PC-9 (cell line): Measurements from ENCODE around the gene CD209. TPM values are rescaled to one million over a fixed set of nuclear protein-coding genes. Genes with fewer than 3 reads are reported as not detected.
A peak's percentile ranks its signal among the peaks of the same experiment; 100 is the strongest.

Source experiments
- Bru-seq: library from RNA; stranded (reverse); fragments of 400-500 nt; gene quantifications from one replicate; lab custom pipeline; 2021; lab: Mats Ljungman, UMichigan
- BruChase-seq, 2 experiments: library from RNA; stranded (reverse); fragments of 400-500 nt; gene quantifications; one replicate each; lab custom pipeline; 2021; lab: Mats Ljungman, UMichigan
- BruUV-seq: library from RNA; stranded (reverse); fragments of 400-500 nt; replicated peaks from 2 replicates; lab custom pipeline; 2021; lab: Mats Ljungman, UMichigan
- CTCF ChIA-PET: fragments of 300-600 bp; sonication (Branson Sonifier 250); formaldehyde crosslinking; loops from one replicate; lab custom pipeline; 2022; ENCODE audit warnings: antibody characterized with exemption; lab: Charles Lee
- POLR2A ChIA-PET: fragments of 300-600 bp; sonication (Branson Sonifier 250); formaldehyde crosslinking; loops from one replicate; lab custom pipeline; 2022; ENCODE audit warnings: antibody characterized with exemption; ENCODE audit not compliant: unreplicated experiment; lab: Charles Lee
- DNase-seq, 2 experiments: peaks; one replicate each; pipeline versions ENCODE4 v3.0.0 to v3.0.0-alpha.2; 2015 to 2022; ENCODE audit warnings: mixed read lengths in 1 of 2
- H2AFZ ChIP-seq: fragments of 200-600 bp; sonication (generic); 2 replicates; pipeline ENCODE4 v1.8.1; 2017; ENCODE audit warnings: antibody characterized with exemption
- H3F3A ChIP-seq: fragments of 200-600 bp; sonication (generic); 2 replicates; pipeline ENCODE4 v1.8.1; 2017; ENCODE audit warnings: antibody characterized with exemption, mild to moderate bottlenecking, low read depth; ENCODE audit not compliant: insufficient read depth
- H3K27ac ChIP-seq: fragments of 200-600 bp; sonication (generic); 2 replicates; pipeline ENCODE4 v1.6.1; 2016; ENCODE audit warnings: mixed run types
- H3K27me3 ChIP-seq: fragments of 200-600 bp; sonication (generic); 2 replicates; pipeline ENCODE4 v1.6.1; 2016; ENCODE audit warnings: low read depth, mixed run types; ENCODE audit not compliant: insufficient read depth
- H3K36me3 ChIP-seq: fragments of 200-600 bp; sonication (generic); 2 replicates; pipeline ENCODE4 v1.6.1; 2016; ENCODE audit warnings: low read depth, mixed run types
- H3K4me1 ChIP-seq: fragments of 200-600 bp; sonication (generic); replicated peaks from 2 replicates; pipeline ENCODE4 v1.6.1; 2016; ENCODE audit warnings: mixed run types; ENCODE audit not compliant: insufficient read depth
- H3K4me2 ChIP-seq: fragments of 200-600 bp; sonication (generic); 2 replicates; pipeline ENCODE4 v1.6.1; 2017; ENCODE audit warnings: mixed run types
- H3K4me3 ChIP-seq: fragments of 200-600 bp; sonication (generic); 2 replicates; pipeline ENCODE4 v1.6.1; 2016; ENCODE audit warnings: mixed run types
- H3K79me2 ChIP-seq: fragments of 200-600 bp; sonication (generic); 2 replicates; pipeline ENCODE4 v1.6.1; 2017; ENCODE audit warnings: low read depth, mixed run types
- H3K9me2 ChIP-seq: fragments of 200-600 bp; sonication (generic); 2 replicates; pipeline ENCODE4 v1.8.1; 2017; ENCODE audit warnings: mild to moderate bottlenecking; ENCODE audit not compliant: insufficient read depth
- H3K9me3 ChIP-seq: fragments of 200-600 bp; sonication (generic); 2 replicates; pipeline ENCODE4 v1.8.1; 2016; ENCODE audit warnings: low read depth; ENCODE audit not compliant: insufficient read depth
- H4K20me1 ChIP-seq: fragments of 200-600 bp; sonication (generic); 2 replicates; pipeline ENCODE4 v1.8.1; 2017; ENCODE audit not compliant: insufficient read depth
- EZH2 ChIP-seq: fragments of 200-600 bp; sonication (generic); IDR thresholded peaks from 2 replicates; pipeline ENCODE4 v1.8.0; 2017; ENCODE audit warnings: antibody characterized with exemption, low read depth
- intact Hi-C: fragments of 100-400 bp; cut with micrococcal nuclease; formaldehyde crosslinking; loops from one replicate; pipeline ENCODE4 v1.10.0; 2022; ENCODE audit not compliant: unreplicated experiment
- long read RNA-seq: library from polyadenylated mRNA; stranded (forward); transcript quantifications from one replicate; pipeline ENCODE4 v2.0.0, GENCODE V29; 2022
- total RNA-seq: library from RNA; stranded (reverse); gene quantifications from 2 replicates; pipeline ENCODE4 v1.2.3, GENCODE V29; 2021
- TF ChIP-seq, protein P1 (sequence below): fragments of 200-600 bp; sonication (generic); conservative IDR thresholded peaks from 2 replicates; pipeline ENCODE4 v1.6.1; 2017; ENCODE audit warnings: mixed run types, antibody characterized with exemption, mild to moderate bottlenecking, moderate library complexity

The CD209 gene, protein sequence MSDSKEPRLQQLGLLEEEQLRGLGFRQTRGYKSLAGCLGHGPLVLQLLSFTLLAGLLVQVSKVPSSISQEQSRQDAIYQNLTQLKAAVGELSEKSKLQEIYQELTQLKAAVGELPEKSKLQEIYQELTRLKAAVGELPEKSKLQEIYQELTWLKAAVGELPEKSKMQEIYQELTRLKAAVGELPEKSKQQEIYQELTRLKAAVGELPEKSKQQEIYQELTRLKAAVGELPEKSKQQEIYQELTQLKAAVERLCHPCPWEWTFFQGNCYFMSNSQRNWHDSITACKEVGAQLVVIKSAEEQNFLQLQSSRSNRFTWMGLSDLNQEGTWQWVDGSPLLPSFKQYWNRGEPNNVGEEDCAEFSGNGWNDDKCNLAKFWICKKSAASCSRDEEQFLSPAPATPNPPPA
- total RNA-seq (not detected in 2 replicates), Bru-seq, nascent RNA (not detected), BruChase-seq, experiment 1, labeled RNA remaining after a 2-hour chase (not detected), BruChase-seq, experiment 2, labeled RNA remaining after a 6-hour chase (not detected)
- long read RNA-seq: 0 reads

DNA sequence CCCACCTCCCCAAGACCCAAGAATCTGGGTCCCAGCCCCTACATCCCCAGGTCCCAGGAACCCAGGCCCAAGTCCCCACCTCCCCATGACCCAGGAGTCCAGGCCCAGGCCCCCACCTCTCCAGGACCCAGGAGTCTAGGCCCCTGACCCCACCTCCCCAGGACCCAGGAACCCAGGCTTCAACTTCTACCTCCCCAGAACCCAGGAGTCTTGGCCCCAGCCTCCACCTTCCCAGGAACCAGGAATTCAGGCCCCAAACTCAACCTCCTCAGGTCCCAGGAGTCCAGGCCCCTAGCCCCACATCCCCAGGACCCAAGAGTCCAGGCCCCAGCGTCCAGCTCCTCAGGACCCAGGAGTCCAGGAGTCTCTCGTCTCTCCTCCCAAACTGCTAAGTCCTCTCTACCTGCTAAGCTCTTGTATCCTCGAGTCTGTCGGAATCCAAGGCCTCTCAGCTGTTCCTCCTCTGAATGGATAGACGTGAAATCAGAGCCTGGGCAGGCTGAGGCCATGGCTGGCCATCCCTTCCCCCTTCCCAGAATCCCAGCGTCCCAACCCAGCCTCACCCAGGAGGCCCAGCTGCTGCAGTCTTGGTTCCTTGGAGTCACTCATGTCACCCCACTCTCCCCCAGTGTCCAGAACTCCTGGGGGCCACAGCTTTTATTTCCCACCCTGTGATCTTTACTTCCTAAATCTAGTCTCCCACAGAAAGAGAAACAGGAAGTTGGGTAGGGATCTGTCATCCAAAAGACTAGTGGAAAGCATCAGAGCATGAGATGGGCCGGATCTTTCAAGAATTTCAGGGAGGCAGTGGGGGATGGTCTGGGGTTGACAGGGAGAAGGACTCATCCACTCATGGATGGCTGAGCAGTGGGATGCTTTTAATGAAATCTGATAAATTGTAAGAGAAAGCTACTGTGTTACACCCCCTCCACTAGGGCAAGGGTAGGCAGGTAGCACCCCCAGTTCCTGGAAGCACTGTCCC, at the start of gene CD209:
TSS of gene CD209 (minus strand) at position 632 of the 982 bp plus-strand sequence. CDS start at position 609, 23 bp downstream.
- Histone ChIP-seq H3K9me3 (no peaks in the 10 kb centered on the region), H3K36me3 (no peaks in the 10 kb centered on the region), H4K20me1 (no peaks in the 10 kb centered on the region), H3K4me1 (0 out of 2 replicates have a peak, but pooled peaks cover 5% of the 10 kb centered on the region), H3K79me2 (no peaks in the 10 kb centered on the region), H3K27me3 (peaks cover 24% of the 10 kb centered on the region), H2AFZ (no peak within 1 kb of the TSS), H3K4me2 (no peak within 1 kb of the TSS), H3K27ac (no peak within 1 kb of the TSS), H3K9me2 (no peaks in the 10 kb centered on the region), H3K4me3 (no peak within 1 kb of the TSS), H3F3A (peaks cover 3% of the 10 kb centered on the region; the same call in 1 of the 2 replicates)
- BruUV-seq: no TSS peak
- ChIA-PET CTCF (no interaction called here), POLR2A (no interaction called here)
- intact Hi-C loops: loop anchor here (5.0 kb wide), 1 partner anchor 50 kb away; no protein-coding TSS in a partner anchor
- peak in 1 of 2 experiments; percentile 29 for DNase-seq
- TF ChIP-seq, protein P1, sequence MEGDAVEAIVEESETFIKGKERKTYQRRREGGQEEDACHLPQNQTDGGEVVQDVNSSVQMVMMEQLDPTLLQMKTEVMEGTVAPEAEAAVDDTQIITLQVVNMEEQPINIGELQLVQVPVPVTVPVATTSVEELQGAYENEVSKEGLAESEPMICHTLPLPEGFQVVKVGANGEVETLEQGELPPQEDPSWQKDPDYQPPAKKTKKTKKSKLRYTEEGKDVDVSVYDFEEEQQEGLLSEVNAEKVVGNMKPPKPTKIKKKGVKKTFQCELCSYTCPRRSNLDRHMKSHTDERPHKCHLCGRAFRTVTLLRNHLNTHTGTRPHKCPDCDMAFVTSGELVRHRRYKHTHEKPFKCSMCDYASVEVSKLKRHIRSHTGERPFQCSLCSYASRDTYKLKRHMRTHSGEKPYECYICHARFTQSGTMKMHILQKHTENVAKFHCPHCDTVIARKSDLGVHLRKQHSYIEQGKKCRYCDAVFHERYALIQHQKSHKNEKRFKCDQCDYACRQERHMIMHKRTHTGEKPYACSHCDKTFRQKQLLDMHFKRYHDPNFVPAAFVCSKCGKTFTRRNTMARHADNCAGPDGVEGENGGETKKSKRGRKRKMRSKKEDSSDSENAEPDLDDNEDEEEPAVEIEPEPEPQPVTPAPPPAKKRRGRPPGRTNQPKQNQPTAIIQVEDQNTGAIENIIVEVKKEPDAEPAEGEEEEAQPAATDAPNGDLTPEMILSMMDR: no peak
- no peak for TF ChIP-seq EZH2

DNA sequence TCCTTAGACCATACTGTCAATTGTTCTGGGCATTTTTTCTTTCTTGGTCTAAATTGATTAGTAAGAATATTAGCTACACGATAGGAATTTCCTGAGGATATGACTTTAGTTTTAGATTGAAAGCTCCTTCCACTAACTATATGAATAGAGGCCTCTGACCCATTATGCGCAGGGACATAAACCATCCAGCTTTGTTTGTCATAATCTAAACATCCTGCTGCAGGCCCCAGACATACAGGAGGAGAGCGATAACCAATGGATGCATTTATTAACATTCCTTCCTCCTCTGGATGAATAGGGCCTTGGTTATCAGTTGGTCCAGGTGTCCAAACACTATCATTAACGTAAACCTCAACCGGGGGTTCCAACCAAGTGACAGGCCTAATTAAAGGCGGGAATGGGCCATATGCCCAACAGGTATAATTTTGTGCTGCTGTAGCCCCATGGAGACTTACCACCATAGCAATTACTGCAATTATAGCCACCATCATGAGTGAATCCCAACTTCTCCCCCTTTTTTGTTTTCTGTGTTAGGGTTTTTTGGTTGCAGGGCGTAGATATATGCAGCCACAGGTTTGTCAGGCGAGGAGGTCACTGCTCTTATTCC, 48.3 kb upstream of the CD209 start:
- no TSS peak for BruUV-seq

More for the DNA sequence above, 48.3 kb upstream of the CD209 start:
- no peaks in the 10 kb centered on the region for H4K20me1 ChIP-seq
- H3K4me3 ChIP-seq: no peak overlapping the region
- intact Hi-C loops: loop anchor here (5.0 to 10.0 kb wide), 2 partner anchors 48 to 441 kb away; partner anchors contain the start of gene CD209
- no peak overlapping the region for H3K27ac ChIP-seq
- no peak for DNase-seq
- CTCF ChIA-PET: no interaction called here
- peaks cover 23% of the 10 kb centered on the region; the same call in 1 of the 2 replicates for H3F3A ChIP-seq
- no peak overlapping the region for H3K4me2 ChIP-seq
- TF ChIP-seq EZH2: no peak
- TF ChIP-seq, protein P1: no peak
- no peaks in the 10 kb centered on the region for H3K27me3 ChIP-seq
- POLR2A ChIA-PET: no interaction called here
- peaks cover 24% of the 10 kb centered on the region for H3K4me1 ChIP-seq
- no peaks in the 10 kb centered on the region for H3K36me3 ChIP-seq
- no peaks in the 10 kb centered on the region for H3K79me2 ChIP-seq
- no peaks in the 10 kb centered on the region for H3K9me2 ChIP-seq
- H3K9me3 ChIP-seq: peaks cover 7% of the 10 kb centered on the region; the same call in 1 of the 2 replicates
- no peak overlapping the region for H2AFZ ChIP-seq
